MM.1S (cell line): ENCODE measurements around the gene VAPB.

Experiments used
- DNase-seq: peaks from one replicate; pipeline ENCODE4 v3.0.0-alpha.2; 2015
- H2AFZ ChIP-seq: fragments of 300-600 bp; sonication (generic); 2 replicates; pipeline ENCODE4 v1.6.0; 2016; ENCODE audit warnings: antibody characterized with exemption, low read length
- H3F3A ChIP-seq: fragments of 300-600 bp; sonication (generic); 2 replicates; pipeline ENCODE4 v1.6.1; 2016; ENCODE audit warnings: mild to moderate bottlenecking, antibody characterized with exemption, low read length, moderate library complexity, mixed read lengths; ENCODE audit not compliant: insufficient read depth
- H3K27ac ChIP-seq: fragments of 300-600 bp; sonication (generic); 2 replicates; pipeline ENCODE4 v1.5.1; 2016; ENCODE audit warnings: mild to moderate bottlenecking, low read length
- H3K27me3 ChIP-seq: fragments of 300-600 bp; sonication (generic); replicated peaks from 2 replicates; pipeline ENCODE4 v1.6.0; 2016; ENCODE audit warnings: low read length; ENCODE audit not compliant: insufficient read depth
- H3K36me3 ChIP-seq: fragments of 300-600 bp; sonication (generic); replicated peaks from 2 replicates; pipeline ENCODE4 v1.6.1; 2016; ENCODE audit warnings: mild to moderate bottlenecking, low read length, mixed read lengths; ENCODE audit not compliant: insufficient read depth
- H3K4me1 ChIP-seq: fragments of 300-600 bp; sonication (generic); 2 replicates; pipeline ENCODE4 v1.6.1; 2016; ENCODE audit warnings: low read length, mixed read lengths
- H3K4me2 ChIP-seq: fragments of 300-600 bp; sonication (generic); 2 replicates; pipeline ENCODE4 v1.6.0; 2016; ENCODE audit warnings: low read depth, low read length
- H3K4me3 ChIP-seq: fragments of 300-600 bp; sonication (generic); 2 replicates; pipeline ENCODE4 v1.5.1; 2016; ENCODE audit warnings: low read length, mixed read lengths
- H3K79me2 ChIP-seq: fragments of 300-600 bp; sonication (generic); 2 replicates; pipeline ENCODE4 v1.6.1; 2016; ENCODE audit warnings: mixed run types, low read length, mixed read lengths
- H3K9ac ChIP-seq: fragments of 300-600 bp; sonication (generic); 2 replicates; pipeline ENCODE4 v1.6.1; 2016; ENCODE audit warnings: low read length, mixed read lengths
- H3K9me2 ChIP-seq: fragments of 300-600 bp; sonication (generic); replicated peaks from 2 replicates; pipeline ENCODE4 v1.6.1; 2016; ENCODE audit warnings: mild to moderate bottlenecking, low read length, mixed read lengths; ENCODE audit not compliant: insufficient read depth
- H3K9me3 ChIP-seq: fragments of 300-600 bp; sonication (generic); replicated peaks from 2 replicates; pipeline ENCODE4 v1.6.1; 2016; ENCODE audit warnings: mild to moderate bottlenecking, low read length, mixed read lengths; ENCODE audit not compliant: insufficient read depth
- H4K20me1 ChIP-seq: fragments of 300-600 bp; sonication (generic); 2 replicates; pipeline ENCODE4 v1.6.1; 2016; ENCODE audit warnings: mild to moderate bottlenecking, low read length, moderate library complexity, mixed read lengths; ENCODE audit not compliant: insufficient read depth
- EZH2 ChIP-seq: fragments of 300-600 bp; sonication (generic); optimal IDR thresholded peaks from 2 replicates; pipeline ENCODE3; 2017; ENCODE audit warnings: low read depth, mild to moderate bottlenecking, antibody characterized with exemption, low read length, mixed read lengths
- EZH2phosphoT487 ChIP-seq: fragments of 300-600 bp; sonication (generic); IDR thresholded peaks from 2 replicates; pipeline ENCODE4 v1.6.1; 2018; ENCODE audit warnings: antibody characterized with exemption, low read length
- TF ChIP-seq, protein P1 (sequence below): fragments of 300-600 bp; sonication (generic); IDR thresholded peaks from 2 replicates; pipeline ENCODE4 v1.5.1; 2016; ENCODE audit warnings: antibody characterized with exemption, low read length, mixed read lengths

VAPB gene, protein sequence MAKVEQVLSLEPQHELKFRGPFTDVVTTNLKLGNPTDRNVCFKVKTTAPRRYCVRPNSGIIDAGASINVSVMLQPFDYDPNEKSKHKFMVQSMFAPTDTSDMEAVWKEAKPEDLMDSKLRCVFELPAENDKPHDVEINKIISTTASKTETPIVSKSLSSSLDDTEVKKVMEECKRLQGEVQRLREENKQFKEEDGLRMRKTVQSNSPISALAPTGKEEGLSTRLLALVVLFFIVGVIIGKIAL

DNA sequence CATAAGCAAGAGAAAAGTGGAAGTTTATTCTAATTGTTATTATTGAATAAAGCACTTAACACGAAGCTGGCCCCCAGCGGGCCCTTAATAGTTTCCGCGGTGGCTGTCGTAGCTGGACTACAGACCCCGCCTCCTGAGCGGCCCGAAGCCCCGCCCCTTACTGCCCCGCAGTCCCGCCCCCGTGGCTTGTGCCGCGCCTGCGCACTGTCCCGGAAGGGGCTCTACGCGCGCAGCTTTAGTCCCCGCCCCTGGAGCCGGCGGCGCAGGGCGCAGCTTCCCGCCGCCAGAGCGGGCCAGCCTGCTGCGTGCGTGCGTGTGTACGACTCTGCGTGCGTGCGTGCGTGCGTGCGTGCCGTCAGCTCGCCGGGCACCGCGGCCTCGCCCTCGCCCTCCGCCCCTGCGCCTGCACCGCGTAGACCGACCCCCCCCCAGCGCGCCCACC, at the start of gene VAPB:
VAPB (plus strand) TSS at position 348 of the 442 bp plus-strand sequence. CDS start 231 bp downstream, outside the sequence.
- Histone ChIP-seq H3F3A (no peaks in the 10 kb centered on the region), H2AFZ (peak within 1 kb of the TSS; percentile 76; the same call in 1 of the 2 replicates), H3K79me2 (peaks cover 47% of the 10 kb centered on the region), H3K4me3 (peak within 1 kb of the TSS; percentile 84), H4K20me1 (peaks cover 2% of the 10 kb centered on the region; the same call in 1 of the 2 replicates), H3K4me1 (peaks cover 7% of the 10 kb centered on the region), H3K9me3 (no peaks in the 10 kb centered on the region), H3K36me3 (no peaks in the 10 kb centered on the region), H3K27me3 (no peaks in the 10 kb centered on the region), H3K4me2 (peak within 1 kb of the TSS; percentile 72), H3K9ac (peak within 1 kb of the TSS; percentile 97), H3K27ac (peak within 1 kb of the TSS; percentile 76; the same call in 1 of the 2 replicates), H3K9me2 (no peaks in the 10 kb centered on the region)
- peak; percentile 97 for DNase-seq
- TF ChIP-seq, protein P1, sequence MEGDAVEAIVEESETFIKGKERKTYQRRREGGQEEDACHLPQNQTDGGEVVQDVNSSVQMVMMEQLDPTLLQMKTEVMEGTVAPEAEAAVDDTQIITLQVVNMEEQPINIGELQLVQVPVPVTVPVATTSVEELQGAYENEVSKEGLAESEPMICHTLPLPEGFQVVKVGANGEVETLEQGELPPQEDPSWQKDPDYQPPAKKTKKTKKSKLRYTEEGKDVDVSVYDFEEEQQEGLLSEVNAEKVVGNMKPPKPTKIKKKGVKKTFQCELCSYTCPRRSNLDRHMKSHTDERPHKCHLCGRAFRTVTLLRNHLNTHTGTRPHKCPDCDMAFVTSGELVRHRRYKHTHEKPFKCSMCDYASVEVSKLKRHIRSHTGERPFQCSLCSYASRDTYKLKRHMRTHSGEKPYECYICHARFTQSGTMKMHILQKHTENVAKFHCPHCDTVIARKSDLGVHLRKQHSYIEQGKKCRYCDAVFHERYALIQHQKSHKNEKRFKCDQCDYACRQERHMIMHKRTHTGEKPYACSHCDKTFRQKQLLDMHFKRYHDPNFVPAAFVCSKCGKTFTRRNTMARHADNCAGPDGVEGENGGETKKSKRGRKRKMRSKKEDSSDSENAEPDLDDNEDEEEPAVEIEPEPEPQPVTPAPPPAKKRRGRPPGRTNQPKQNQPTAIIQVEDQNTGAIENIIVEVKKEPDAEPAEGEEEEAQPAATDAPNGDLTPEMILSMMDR: no peak
- TF ChIP-seq EZH2 (no peak), EZH2phosphoT487 (no peak)

DNA sequence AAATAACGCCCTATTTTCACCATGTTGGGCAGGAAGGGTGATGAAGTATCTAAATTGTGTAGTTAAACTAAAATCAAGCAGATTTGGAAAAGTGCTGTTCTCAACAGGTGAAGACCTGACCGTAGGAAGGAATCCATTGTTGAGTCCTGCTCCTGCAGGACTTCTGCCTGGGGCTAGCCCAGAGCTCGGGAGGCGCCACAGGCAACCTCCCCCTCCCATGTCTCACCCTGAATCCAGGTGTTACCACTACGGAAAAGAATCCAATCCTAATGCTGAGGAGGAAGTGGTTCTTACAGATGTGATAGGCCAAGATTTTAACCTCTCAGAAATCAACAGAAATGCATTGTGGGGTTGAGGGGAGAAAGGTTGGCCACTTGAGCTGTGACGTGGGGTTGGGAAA, 49.3 kb upstream of the VAPB start:
- Histone ChIP-seq H4K20me1 (no peaks in the 10 kb centered on the region), H3K27ac (no peak overlapping the region), H3K27me3 (no peaks in the 10 kb centered on the region), H3K4me3 (no peak overlapping the region), H3K36me3 (no peaks in the 10 kb centered on the region), H3K9me3 (no peaks in the 10 kb centered on the region), H3K9me2 (no peaks in the 10 kb centered on the region), H3K9ac (no peak overlapping the region), H2AFZ (no peak overlapping the region), H3K4me1 (no peaks in the 10 kb centered on the region), H3F3A (no peaks in the 10 kb centered on the region), H3K4me2 (no peak overlapping the region), H3K79me2 (peaks cover 49% of the 10 kb centered on the region)
- DNase-seq: no peak
- no peak for TF ChIP-seq EZH2phosphoT487
- TF ChIP-seq, protein P1: no peak
- no peak for TF ChIP-seq EZH2

DNA sequence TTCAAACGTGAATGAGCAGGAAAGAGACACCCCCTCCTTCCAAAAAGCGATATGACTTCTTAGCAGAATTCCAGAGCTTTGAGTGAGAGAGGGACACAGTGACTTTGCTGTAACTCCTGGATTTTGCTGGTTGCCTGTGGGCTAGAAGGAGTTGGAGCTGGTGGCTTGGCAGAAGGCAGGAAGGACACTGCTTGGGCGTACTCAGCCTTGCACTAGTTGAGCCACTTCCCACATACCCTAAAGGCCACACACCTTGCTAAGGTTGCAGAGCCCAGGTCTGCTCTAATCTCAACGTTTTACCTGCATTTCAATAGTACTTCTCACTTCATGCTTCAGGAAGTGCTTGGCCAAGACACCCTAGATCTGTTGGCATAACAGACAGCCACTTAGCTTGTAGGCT, 48.9 kb upstream of the VAPB start:
- H3K79me2 ChIP-seq: peaks cover 46% of the 10 kb centered on the region

More for the DNA sequence above, 48.9 kb upstream of the VAPB start:
- no peaks in the 10 kb centered on the region for H4K20me1 ChIP-seq
- no peak overlapping the region for H3K9ac ChIP-seq
- H3K9me3 ChIP-seq: no peaks in the 10 kb centered on the region
- H3K27me3 ChIP-seq: no peaks in the 10 kb centered on the region
- H3K9me2 ChIP-seq: no peaks in the 10 kb centered on the region
- DNase-seq: no peak
- H3K4me2 ChIP-seq: no peak overlapping the region
- no peak overlapping the region for H2AFZ ChIP-seq
- no peaks in the 10 kb centered on the region for H3F3A ChIP-seq
- H3K27ac ChIP-seq: no peak overlapping the region
- TF ChIP-seq, protein P1: no peak
- TF ChIP-seq EZH2phosphoT487 (no peak), EZH2 (no peak)
- no peaks in the 10 kb centered on the region for H3K4me1 ChIP-seq
- H3K36me3 ChIP-seq: 0 out of 2 replicates have a peak, but pooled peaks cover 3% of the 10 kb centered on the region
- no peak overlapping the region for H3K4me3 ChIP-seq
